Left ventricle myocardium inferior (tissue), 1 donor: ENCODE results near the gene EPHA2. TPM values are rescaled to one million over a fixed set of nuclear protein-coding genes. Genes with fewer than 3 reads are reported as not detected.

Experiments
- DNase-seq: peaks from one replicate; pipeline ENCODE4 v3.0.0-alpha.2; 2020
- H3K27ac ChIP-seq: fragments of 200-600 bp; replicated peaks from 2 replicates; pipeline ENCODE4 v1.8.0; 2021
- H3K27me3 ChIP-seq: fragments of 200-600 bp; 2 replicates; pipeline ENCODE4 v1.8.0; 2021; ENCODE audit warnings: low read depth
- H3K36me3 ChIP-seq: fragments of 200-600 bp; 2 replicates; pipeline ENCODE4 v1.8.0; 2021
- H3K4me1 ChIP-seq: fragments of 200-600 bp; 2 replicates; pipeline ENCODE4 v1.8.0; 2021
- H3K4me3 ChIP-seq: fragments of 200-600 bp; 2 replicates; pipeline ENCODE4 v1.8.0; 2021; ENCODE audit warnings: mild to moderate bottlenecking, moderate library complexity
- H3K9me3 ChIP-seq: fragments of 200-600 bp; replicated peaks from 2 replicates; pipeline ENCODE4 v1.8.0; 2021
- intact Hi-C: fragments of 100-400 bp; cut with micrococcal nuclease; formaldehyde crosslinking; loops from one replicate; pipeline ENCODE4 v1.11.0; 2022
- total RNA-seq: library from RNA; stranded (reverse); fragmentation: NEBNext Ultra II Directional; extraction: Animal tissue kit (Norgen Biotek cat#: 25700); gene quantifications from one replicate; pipeline ENCODE4 v1.2.1, GENCODE V29; 2021
- TF ChIP-seq, protein P1 (sequence below): fragments of 200-600 bp; IDR thresholded peaks from 2 replicates; pipeline ENCODE4 v1.8.0; 2021; ENCODE audit warnings: antibody characterized with exemption, mild to moderate bottlenecking, borderline replicate concordance
- donor health status: DM: no; HTN: yes; CAD: no; lungs with severe emphysema.

The EPHA2 gene
- total RNA-seq, 1 donor from 2014 or later: 9.6 TPM

DNA sequence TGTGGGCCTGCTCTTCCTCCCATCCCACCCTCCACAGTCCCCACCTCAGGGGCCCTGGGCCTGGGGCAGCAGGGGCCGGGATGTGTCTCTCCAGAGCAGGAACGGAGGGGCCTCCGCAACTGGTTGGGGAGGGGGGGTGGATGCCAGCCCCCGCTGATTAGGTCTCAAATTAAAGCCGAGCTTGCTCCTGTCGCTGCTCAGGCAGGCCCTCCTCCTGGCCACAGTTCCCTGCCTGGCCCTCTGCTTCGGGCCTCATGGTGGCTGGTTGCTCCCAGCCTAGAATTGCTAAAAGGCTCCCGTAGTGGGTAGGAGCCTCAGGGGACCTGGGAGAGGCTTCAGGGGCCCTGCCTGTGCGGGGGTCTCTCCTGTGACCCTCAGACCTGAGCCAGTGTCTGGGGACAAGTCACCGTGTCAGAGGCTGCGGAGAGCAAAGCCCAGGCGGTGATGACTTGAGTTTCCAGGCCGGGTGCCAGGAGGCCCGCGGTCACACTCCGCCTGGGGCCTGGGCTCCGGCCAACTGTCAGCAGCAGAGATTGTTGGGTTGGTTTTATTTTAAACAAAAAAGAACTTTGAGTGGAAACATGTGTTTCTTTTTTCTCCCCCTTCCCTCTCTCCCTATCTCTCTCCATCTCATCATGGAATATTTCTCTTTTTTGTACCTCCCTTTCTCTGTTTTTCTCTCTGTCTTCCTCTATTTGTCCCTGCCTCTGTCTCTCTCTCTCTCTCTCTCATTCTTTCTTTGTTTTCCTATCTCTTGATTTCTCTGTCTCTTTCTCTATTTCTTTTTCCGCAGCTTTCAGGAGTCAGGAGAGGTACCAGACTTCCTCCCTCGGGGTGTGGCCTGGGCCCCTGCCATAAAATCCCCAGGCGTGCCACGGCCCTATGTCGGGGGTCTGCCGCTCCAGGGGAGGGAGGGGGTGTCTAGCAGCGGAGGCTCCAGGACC lies 20.0 kb upstream of the EPHA2 start:
- peak overlapping the region; percentile 88 for H3K27ac ChIP-seq
- H3K27me3 ChIP-seq: no peaks in the 10 kb centered on the region
- no peaks in the 10 kb centered on the region for H3K9me3 ChIP-seq
- H3K4me1 ChIP-seq: peaks cover 56% of the 10 kb centered on the region
- DNase-seq: peak; percentile 92
- H3K36me3 ChIP-seq: no peaks in the 10 kb centered on the region
- H3K4me3 ChIP-seq: peak overlapping the region; percentile 21
- intact Hi-C loops: no loop called here
- TF ChIP-seq, protein P1, sequence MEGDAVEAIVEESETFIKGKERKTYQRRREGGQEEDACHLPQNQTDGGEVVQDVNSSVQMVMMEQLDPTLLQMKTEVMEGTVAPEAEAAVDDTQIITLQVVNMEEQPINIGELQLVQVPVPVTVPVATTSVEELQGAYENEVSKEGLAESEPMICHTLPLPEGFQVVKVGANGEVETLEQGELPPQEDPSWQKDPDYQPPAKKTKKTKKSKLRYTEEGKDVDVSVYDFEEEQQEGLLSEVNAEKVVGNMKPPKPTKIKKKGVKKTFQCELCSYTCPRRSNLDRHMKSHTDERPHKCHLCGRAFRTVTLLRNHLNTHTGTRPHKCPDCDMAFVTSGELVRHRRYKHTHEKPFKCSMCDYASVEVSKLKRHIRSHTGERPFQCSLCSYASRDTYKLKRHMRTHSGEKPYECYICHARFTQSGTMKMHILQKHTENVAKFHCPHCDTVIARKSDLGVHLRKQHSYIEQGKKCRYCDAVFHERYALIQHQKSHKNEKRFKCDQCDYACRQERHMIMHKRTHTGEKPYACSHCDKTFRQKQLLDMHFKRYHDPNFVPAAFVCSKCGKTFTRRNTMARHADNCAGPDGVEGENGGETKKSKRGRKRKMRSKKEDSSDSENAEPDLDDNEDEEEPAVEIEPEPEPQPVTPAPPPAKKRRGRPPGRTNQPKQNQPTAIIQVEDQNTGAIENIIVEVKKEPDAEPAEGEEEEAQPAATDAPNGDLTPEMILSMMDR: no peak

DNA sequence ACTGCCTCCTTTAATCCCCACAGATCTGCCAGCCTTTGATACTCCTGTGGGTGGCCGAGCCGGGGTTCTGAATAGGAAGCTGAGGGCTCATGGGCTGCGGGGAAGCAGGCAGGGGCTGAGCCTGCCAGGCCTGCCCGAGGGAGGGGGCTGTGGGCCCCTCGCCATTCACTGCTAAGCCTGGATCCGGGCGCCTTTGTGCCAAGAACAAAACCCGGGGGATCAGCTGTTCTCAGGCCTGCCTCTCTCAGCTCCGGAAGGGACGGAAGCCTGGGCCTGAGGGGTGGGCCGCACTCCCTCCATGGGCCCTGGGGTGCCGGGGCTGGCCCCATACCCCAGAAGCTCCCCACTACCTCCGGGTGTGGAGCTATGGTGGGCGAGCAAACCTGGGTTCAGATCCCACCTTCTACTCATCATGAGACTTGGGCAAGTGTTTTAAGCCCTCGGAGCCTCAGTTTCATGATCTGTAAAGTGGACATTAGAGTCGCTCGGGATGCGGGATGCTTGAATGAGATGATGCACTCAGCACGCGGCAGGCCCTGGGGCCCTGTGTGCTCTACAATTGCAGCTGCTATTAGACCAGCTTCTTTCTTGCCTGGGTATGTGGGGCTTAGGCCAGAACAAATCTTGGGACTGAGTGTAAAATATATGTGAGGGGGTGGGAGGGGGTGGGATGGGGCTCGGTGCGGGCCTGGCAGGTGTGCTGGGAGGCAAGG lies 19.2 kb upstream of the EPHA2 start:
- Histone ChIP-seq H3K36me3 (no peaks in the 10 kb centered on the region), H3K4me1 (peaks cover 52% of the 10 kb centered on the region), H3K9me3 (no peaks in the 10 kb centered on the region), H3K4me3 (no peak overlapping the region), H3K27ac (peak overlapping the region; percentile 88), H3K27me3 (no peaks in the 10 kb centered on the region)
- no peak for DNase-seq
- TF ChIP-seq, protein P1: no peak
- intact Hi-C loops: no loop called here

DNA sequence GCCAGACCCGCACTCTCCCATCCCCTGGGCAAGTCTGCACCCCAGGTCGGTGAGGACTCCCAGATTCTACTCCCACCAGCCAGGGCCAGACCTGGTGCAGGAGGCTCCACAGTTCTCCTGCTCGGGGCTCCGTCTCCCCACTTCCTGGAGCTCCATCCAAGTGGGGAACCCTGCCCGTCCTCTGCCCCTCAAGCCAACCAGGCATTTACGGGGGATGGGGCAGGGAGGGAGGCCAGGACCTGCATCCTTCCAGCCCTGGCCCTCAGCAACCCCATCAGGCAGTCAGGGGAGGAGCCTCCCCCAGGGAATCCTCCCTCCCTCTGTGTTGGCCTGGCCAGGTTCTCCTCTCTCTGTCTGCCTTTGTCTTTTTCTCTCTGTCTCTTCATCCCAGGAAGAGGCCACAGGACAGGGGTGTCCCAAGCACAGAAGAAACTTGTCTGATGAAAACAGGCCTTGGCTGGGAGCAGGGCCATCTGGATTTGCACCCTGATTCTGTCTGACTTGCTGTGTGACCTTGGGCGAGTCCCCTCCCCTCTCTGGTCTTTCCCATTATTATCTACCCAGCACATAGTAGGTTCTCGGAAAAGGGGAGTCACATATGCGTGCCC lies 18.5 kb upstream of the EPHA2 start:
- TF ChIP-seq, protein P1: no peak
- Histone ChIP-seq H3K4me3 (no peak overlapping the region), H3K36me3 (no peaks in the 10 kb centered on the region), H3K9me3 (no peaks in the 10 kb centered on the region), H3K27ac (no peak overlapping the region), H3K4me1 (peaks cover 52% of the 10 kb centered on the region), H3K27me3 (no peaks in the 10 kb centered on the region)
- no peak for DNase-seq
- intact Hi-C loops: no loop called here

DNA sequence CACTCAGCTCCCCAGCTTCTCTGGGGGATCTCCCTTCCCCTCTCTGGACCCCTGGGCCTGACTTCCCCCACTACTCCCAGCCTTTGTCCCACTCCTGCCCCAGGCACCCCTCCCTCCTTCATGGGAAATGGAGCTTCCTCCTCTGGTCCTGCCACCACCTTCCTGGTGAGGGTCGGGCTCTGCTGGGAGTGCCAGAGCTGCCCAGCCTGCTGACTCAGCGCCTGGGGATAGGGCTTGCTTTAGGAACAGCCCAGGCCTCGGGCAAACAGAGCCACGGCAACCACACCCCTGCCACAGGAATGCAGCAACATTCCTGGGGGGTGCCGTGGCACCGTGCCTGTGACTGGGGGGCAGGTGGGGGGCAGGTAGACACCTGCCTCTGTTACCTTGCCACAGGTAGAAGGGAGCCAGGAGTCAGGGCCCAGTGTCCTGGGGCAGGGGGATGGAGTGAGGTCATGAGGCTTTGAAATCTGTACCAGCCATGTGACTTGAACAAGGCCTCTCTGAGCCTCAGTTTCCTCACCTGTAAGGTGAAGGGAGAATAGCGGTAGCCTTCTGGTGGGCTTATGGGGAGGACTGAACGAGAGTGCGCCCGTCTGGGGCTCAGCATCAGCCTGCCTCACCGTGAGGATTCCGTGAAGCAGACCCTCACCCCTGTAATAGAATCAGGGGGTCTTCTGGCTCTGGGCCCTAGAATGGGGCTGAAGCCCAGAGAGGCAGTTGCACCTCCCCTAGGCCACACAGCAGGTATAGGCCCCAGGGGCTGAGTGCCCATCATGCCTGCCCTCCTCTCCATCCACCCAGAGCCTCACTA lies 17.8 kb upstream of the EPHA2 start:
- Histone ChIP-seq H3K27me3 (no peaks in the 10 kb centered on the region), H3K4me3 (no peak overlapping the region), H3K27ac (no peak overlapping the region), H3K4me1 (peaks cover 51% of the 10 kb centered on the region), H3K36me3 (no peaks in the 10 kb centered on the region), H3K9me3 (no peaks in the 10 kb centered on the region)
- intact Hi-C loops: no loop called here
- DNase-seq: no peak
- TF ChIP-seq, protein P1: no peak

DNA sequence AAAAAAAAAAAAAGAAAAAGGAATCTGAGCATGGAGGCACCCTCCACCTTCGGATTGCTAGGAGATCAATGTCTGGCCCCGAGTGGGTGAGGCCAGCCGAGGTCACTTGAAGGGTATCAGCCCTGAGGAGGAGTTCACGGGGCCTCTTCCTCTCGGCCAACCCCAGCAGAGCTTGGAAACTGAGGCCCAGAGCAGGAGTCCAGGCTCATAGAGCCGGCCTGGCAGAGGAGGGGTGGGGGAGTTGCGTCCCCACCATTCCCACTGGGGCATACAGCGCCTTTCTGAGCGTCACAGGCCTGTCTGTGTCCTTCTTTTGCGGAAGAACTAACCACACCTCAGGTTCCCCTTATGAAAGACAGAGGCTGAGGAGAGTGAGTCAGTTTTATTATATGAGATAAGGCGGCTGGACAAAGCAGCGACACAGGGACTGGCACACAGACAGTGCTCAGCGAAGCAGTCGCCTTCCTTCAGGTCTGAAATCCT lies 17.1 kb upstream of the EPHA2 start:
- no peak for DNase-seq
- TF ChIP-seq, protein P1: no peak
- no peaks in the 10 kb centered on the region for H3K27me3 ChIP-seq
- intact Hi-C loops: no loop called here
- H3K9me3 ChIP-seq: no peaks in the 10 kb centered on the region
- H3K4me3 ChIP-seq: no peak overlapping the region
- H3K27ac ChIP-seq: no peak overlapping the region
- H3K36me3 ChIP-seq: no peaks in the 10 kb centered on the region
- peaks cover 51% of the 10 kb centered on the region for H3K4me1 ChIP-seq
